Endothelial cell of umbilical vein (primary cell): Measurements from ENCODE around the gene THBS1. TPM values are rescaled to one million over a fixed set of nuclear protein-coding genes. Genes with fewer than 3 reads are reported as not detected.

Experiments used
- BruUV-seq: library from RNA; stranded (reverse); fragments of 400-500 nt; replicated peaks from 2 replicates; lab custom pipeline; 2021; lab: Mats Ljungman, UMichigan
- CTCF ChIA-PET: fragments of 300-600, 350-600 bp; sonication (Branson Sonifier 250); formaldehyde crosslinking; loops from one replicate; lab custom pipeline; 2021; ENCODE audit warnings: antibody characterized with exemption, inconsistent platforms; lab: Charles Lee
- POLR2A ChIA-PET: fragments of 300-600, 350-600 bp; sonication (Branson Sonifier 250); formaldehyde crosslinking; loops from one replicate; lab custom pipeline; 2021; ENCODE audit warnings: antibody characterized with exemption, inconsistent platforms; lab: Charles Lee
- DNase-seq: peaks from one replicate; pipeline ENCODE4 v3.0.0-alpha.2; 2011; ENCODE audit warnings: low read depth, low spot score
- FAIRE-seq: peaks from 2 replicates; lab custom pipeline; 2011; peaks lifted over from hg19 to GRCh38; lab: Jason Lieb, UNC
- H2AFZ ChIP-seq: 2 replicates; pipeline ENCODE4 v1.6.0; 2012; ENCODE audit warnings: low read depth, low read length, control low read depth, inconsistent platforms
- H3K27ac ChIP-seq: 2 replicates; pipeline ENCODE4 v1.5.1; 2011; ENCODE audit warnings: low read depth, mild to moderate bottlenecking, control low read depth, low read length, moderate library complexity; ENCODE audit not compliant: insufficient read depth
- H3K27me3 ChIP-seq, 2 experiments: 2 replicates each; pipeline versions ENCODE4 v1.6.0 to v1.6.1; 2011; ENCODE audit warnings: low read length in 2 of 2, mixed read lengths in 1 of 2; ENCODE audit not compliant: control insufficient read depth in 2 of 2, insufficient read depth in 2 of 2
- H3K36me3 ChIP-seq, 2 experiments: 2 replicates in 1 of 2; 3 replicates in 1 of 2; pipeline ENCODE4 v1.5.1; 2011; ENCODE audit warnings: low read length in 2 of 2, mild to moderate bottlenecking in 1 of 2, moderate library complexity in 1 of 2; ENCODE audit not compliant: control insufficient read depth in 2 of 2, insufficient read depth in 2 of 2; ENCODE audit errors: extremely low read depth in 1 of 2
- H3K4me1 ChIP-seq: 3 replicates; pipeline ENCODE4 v1.5.1; 2011; ENCODE audit warnings: mild to moderate bottlenecking, low read length; ENCODE audit not compliant: control insufficient read depth, insufficient read depth; ENCODE audit errors: extremely low read depth
- H3K4me2 ChIP-seq: 2 replicates; pipeline ENCODE4 v1.6.1; 2011; ENCODE audit warnings: low read length, control low read depth, mixed read lengths; ENCODE audit not compliant: insufficient read depth
- H3K4me3 ChIP-seq, 3 experiments: fragments of 200-600 bp in 1 of 3; sonication (generic), shearing (Covaris generic) in 1 of 3; replicated peaks in 1 of 3; 2 replicates each; pipeline ENCODE4 v1.5.1; 2011 to 2016; ENCODE audit warnings: control low read depth in 3 of 3, low read length in 3 of 3, mild to moderate bottlenecking in 2 of 3, inconsistent platforms in 1 of 3, low read depth in 1 of 3, moderate library complexity in 1 of 3; ENCODE audit not compliant: insufficient read depth in 1 of 3
- H3K79me2 ChIP-seq: 2 replicates; pipeline ENCODE4 v1.6.0; 2012; ENCODE audit warnings: low read length, inconsistent platforms; ENCODE audit not compliant: control insufficient read depth, insufficient read depth
- H3K9ac ChIP-seq: replicated peaks from 2 replicates; pipeline ENCODE3; 2011; ENCODE audit warnings: low read length, control low read depth; ENCODE audit not compliant: insufficient read depth; ENCODE audit errors: extremely low read depth
- H3K9me1 ChIP-seq: replicated peaks from 3 replicates; pipeline ENCODE4 v1.6.0; 2011; ENCODE audit warnings: mild to moderate bottlenecking, low read length; ENCODE audit not compliant: control insufficient read depth, insufficient read depth; ENCODE audit errors: extremely low read depth
- H3K9me3 ChIP-seq: replicated peaks from 2 replicates; pipeline ENCODE4 v1.5.1; 2012; ENCODE audit warnings: low read length, inconsistent platforms; ENCODE audit not compliant: control insufficient read depth, insufficient read depth
- H4K20me1 ChIP-seq: replicated peaks from 2 replicates; pipeline ENCODE3; 2011; ENCODE audit warnings: mild to moderate bottlenecking, low read length; ENCODE audit not compliant: control insufficient read depth, insufficient read depth; ENCODE audit errors: extremely low read depth
- EZH2 ChIP-seq: IDR thresholded peaks from 2 replicates; pipeline ENCODE4 v1.6.1; 2012; ENCODE audit warnings: borderline replicate concordance, low read depth, mild to moderate bottlenecking, moderate library complexity, low read length, inconsistent platforms; ENCODE audit not compliant: severe bottlenecking
- FOS ChIP-seq: IDR thresholded peaks from 2 replicates; pipeline ENCODE4 v1.6.1; 2011; ENCODE audit warnings: mild to moderate bottlenecking, low read length, moderate library complexity, borderline replicate concordance; ENCODE audit not compliant: insufficient read depth
- GATA2 ChIP-seq: IDR thresholded peaks from 2 replicates; pipeline ENCODE4 v1.7.0; 2011; ENCODE audit warnings: low read depth, mild to moderate bottlenecking, moderate library complexity, mixed read lengths, low read length; ENCODE audit not compliant: insufficient read length, insufficient read depth
- JUN ChIP-seq: IDR thresholded peaks from 2 replicates; pipeline ENCODE4 v1.6.1; 2011; ENCODE audit warnings: borderline replicate concordance, low read depth; ENCODE audit not compliant: insufficient read length, insufficient read depth
- MYC ChIP-seq: IDR thresholded peaks from one replicate; pipeline ENCODE4 v1.6.1; 2011; ENCODE audit warnings: mild to moderate bottlenecking, low read depth, low read length
- POLR2A ChIP-seq: IDR thresholded peaks from 2 replicates; pipeline ENCODE4 v1.6.1; 2012; ENCODE audit warnings: low read depth, mild to moderate bottlenecking, control low read depth, low read length
- POLR2AphosphoS5 ChIP-seq: IDR thresholded peaks from 2 replicates; pipeline ENCODE4 v1.6.1; 2012; ENCODE audit warnings: low read depth, mild to moderate bottlenecking, control low read depth, low read length, moderate library complexity; ENCODE audit not compliant: insufficient read depth
- dilution Hi-C: fragments of 300-500 bp; cut with MboI; formaldehyde crosslinking; loops from one replicate; pipeline ENCODE4 v1.15.0; 2019; ENCODE audit warnings: low sequenced_read_pairs; ENCODE audit not compliant: extremely low pct_ligation_motif_present
- intact Hi-C: fragments of 100-400 bp; cut with micrococcal nuclease; formaldehyde crosslinking; loops from one replicate; pipeline ENCODE4 v1.10.0; 2022
- polyA plus RNA-seq, 4 experiments: library from polyadenylated mRNA; depleted of rRNA in 3 of 4; stranded (reverse) in 3 of 4; unstranded in 1 of 4; fragments of >200 nt; gene quantifications; 2 replicates each; pipeline versions ENCODE4 v1.2.1 to v1.2.3, GENCODE V29; 2011 to 2012; ENCODE audit warnings: missing spikeins in 1 of 4
- total RNA-seq: library from RNA; stranded (reverse); gene quantifications from 2 replicates; pipeline ENCODE4 v1.2.3, GENCODE V29; 2021
- TF ChIP-seq, protein P1 (sequence below): IDR thresholded peaks from 2 replicates; pipeline ENCODE4 v1.6.1; 2011; ENCODE audit not compliant: insufficient read depth, insufficient read length
- TF ChIP-seq, protein P2 (sequence below), 2 donors: IDR thresholded peaks; 1 replicate in 1 of 2; 2 replicates in 1 of 2; pipeline ENCODE4 v1.5.1; 2011; ENCODE audit warnings: low read length in 2 of 2, mild to moderate bottlenecking in 2 of 2, moderate library complexity in 2 of 2, control low read depth in 1 of 2, inconsistent platforms in 1 of 2, low read depth in 1 of 2; ENCODE audit not compliant: insufficient read depth in 1 of 2; ENCODE audit errors: extremely low read depth in 1 of 2

The THBS1 gene
- total and polyA plus RNA-seq, 2 donors (not counting 3 experiments of a cell fraction or from before 2014, with no cell fraction given), result 6,293 to 8,883 TPM

DNA sequence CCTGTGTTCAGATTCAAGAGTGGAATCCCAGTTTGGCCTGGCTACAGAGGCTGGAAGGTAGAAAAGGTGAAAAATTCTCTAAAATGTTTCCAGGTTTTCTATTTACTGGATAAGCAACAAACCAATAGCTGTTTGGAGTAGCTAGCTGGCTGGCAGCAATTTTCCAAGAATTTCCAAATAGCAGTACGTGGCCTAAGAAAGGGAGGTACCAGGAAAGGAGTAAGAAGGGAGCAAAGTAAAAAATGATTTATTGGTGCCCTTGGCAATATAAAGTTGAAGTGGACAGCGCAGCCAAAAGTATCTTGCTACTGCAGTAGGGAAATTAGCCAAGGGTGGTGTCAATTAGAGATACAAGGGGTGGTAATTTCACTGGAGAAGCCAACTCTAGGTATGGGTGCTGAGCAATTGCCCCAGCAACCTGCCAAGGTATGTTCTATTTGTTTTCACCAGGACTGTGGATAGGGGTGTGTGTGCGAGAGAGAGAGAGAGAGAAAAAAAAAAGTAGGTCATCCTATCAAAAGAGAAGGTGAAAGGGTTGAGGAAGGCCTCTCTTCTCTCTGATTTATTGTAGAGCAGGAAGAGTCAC, 40.8 kb upstream of the THBS1 start:
- no peak overlapping the region for H2AFZ ChIP-seq
- H3K4me2 ChIP-seq, result no peak overlapping the region
- no peaks in the 10 kb centered on the region for H3K79me2 ChIP-seq
- CTCF ChIA-PET, result interaction anchor here (1.0 kb wide), 1 partner anchor 22 kb away, joined by 3 read pairs; no protein-coding TSS in a partner anchor
- intact Hi-C loops (no loop called here), dilution Hi-C loops (no loop called here)
- H3K36me3 ChIP-seq, result no peaks in the 10 kb centered on the region
- TF ChIP-seq EZH2 (no peak), MYC (no peak), GATA2 (no peak), POLR2A (no peak), POLR2AphosphoS5 (no peak), JUN (no peak), FOS (no peak)
- TF ChIP-seq, protein P1, sequence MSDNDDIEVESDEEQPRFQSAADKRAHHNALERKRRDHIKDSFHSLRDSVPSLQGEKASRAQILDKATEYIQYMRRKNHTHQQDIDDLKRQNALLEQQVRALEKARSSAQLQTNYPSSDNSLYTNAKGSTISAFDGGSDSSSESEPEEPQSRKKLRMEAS, result no peak
- TF ChIP-seq, protein P2, sequence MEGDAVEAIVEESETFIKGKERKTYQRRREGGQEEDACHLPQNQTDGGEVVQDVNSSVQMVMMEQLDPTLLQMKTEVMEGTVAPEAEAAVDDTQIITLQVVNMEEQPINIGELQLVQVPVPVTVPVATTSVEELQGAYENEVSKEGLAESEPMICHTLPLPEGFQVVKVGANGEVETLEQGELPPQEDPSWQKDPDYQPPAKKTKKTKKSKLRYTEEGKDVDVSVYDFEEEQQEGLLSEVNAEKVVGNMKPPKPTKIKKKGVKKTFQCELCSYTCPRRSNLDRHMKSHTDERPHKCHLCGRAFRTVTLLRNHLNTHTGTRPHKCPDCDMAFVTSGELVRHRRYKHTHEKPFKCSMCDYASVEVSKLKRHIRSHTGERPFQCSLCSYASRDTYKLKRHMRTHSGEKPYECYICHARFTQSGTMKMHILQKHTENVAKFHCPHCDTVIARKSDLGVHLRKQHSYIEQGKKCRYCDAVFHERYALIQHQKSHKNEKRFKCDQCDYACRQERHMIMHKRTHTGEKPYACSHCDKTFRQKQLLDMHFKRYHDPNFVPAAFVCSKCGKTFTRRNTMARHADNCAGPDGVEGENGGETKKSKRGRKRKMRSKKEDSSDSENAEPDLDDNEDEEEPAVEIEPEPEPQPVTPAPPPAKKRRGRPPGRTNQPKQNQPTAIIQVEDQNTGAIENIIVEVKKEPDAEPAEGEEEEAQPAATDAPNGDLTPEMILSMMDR (IDR thresholded peaks at IDR 0.05; ENCODE audit: extremely low read depth in 1 of 2, insufficient read depth in 1 of 2, low read depth in 1 of 2, low read length in 2 of 2), result no peak
- no peak for DNase-seq
- no peaks in the 10 kb centered on the region for H3K9me1 ChIP-seq
- BruUV-seq, result no TSS peak
- no peaks in the 10 kb centered on the region for H3K27me3 ChIP-seq
- no peak overlapping the region for H3K9ac ChIP-seq
- H4K20me1 ChIP-seq, result no peaks in the 10 kb centered on the region
- no peak overlapping the region for H3K4me3 ChIP-seq
- no peak overlapping the region for H3K27ac ChIP-seq
- H3K9me3 ChIP-seq, result no peaks in the 10 kb centered on the region
- POLR2A ChIA-PET, result no interaction called here
- FAIRE-seq, result peak; percentile 58
- H3K4me1 ChIP-seq, result no peaks in the 10 kb centered on the region
